K562 (cell line): ENCODE data around the gene ZNF672. TPM values are rescaled to one million over a fixed set of nuclear protein-coding genes. Genes with fewer than 3 reads are reported as not detected.

Experiments used
- BHLHE40 ChIP-seq: IDR thresholded peaks from 2 replicates; pipeline ENCODE4 v1.6.1; 2011; ENCODE audit warnings: low read length, improper control_type of control experiment
- CC2D1A ChIP-seq: fragments of 450-650 bp; IDR thresholded peaks from 2 replicates; pipeline ENCODE4 v1.6.1; 2017; ENCODE audit warnings: mild to moderate bottlenecking
- DPF2 ChIP-seq: fragments of 450-650 bp; IDR thresholded peaks from 2 replicates; pipeline ENCODE4 v1.6.1; 2016
- FOXA1 ChIP-seq: fragments of 450-650 bp; IDR thresholded peaks from 2 replicates; pipeline ENCODE4 v1.6.1; 2016; ENCODE audit warnings: mild to moderate bottlenecking, borderline replicate concordance
- HDGF ChIP-seq: fragments of 450-650 bp; IDR thresholded peaks from 2 replicates; pipeline ENCODE4 v1.6.1; 2016
- MYC ChIP-seq, 2 experiments: fragments of 250-450 bp in 1 of 2; sonication (Bioruptor Pico) in 1 of 2; IDR thresholded peaks; 2 replicates each; pipeline versions ENCODE4 v1.5.1 to v1.6.1; 2012 to 2021; ENCODE audit warnings: low read depth in 2 of 2, borderline replicate concordance in 1 of 2, improper control_type of control experiment in 1 of 2, low read length in 1 of 2, mild to moderate bottlenecking in 1 of 2, moderate library complexity in 1 of 2
- NR3C1 ChIP-seq: sonication (generic); formaldehyde crosslinking; IDR thresholded peaks from 2 replicates; pipeline ENCODE4 v1.8.1; 2022; ENCODE audit warnings: missing genetic modification reagents
- POLR2AphosphoS2 ChIP-seq: IDR thresholded peaks from 2 replicates; pipeline ENCODE4 v1.6.1; 2012; ENCODE audit warnings: low read length, improper control_type of control experiment
- RBM39 ChIP-seq: fragments of 200-400 bp; formaldehyde crosslinking; optimal IDR thresholded peaks from 2 replicates; pipeline ENCODE3; 2018; ENCODE audit warnings: low read depth, low read length
- SP2 ChIP-seq: IDR thresholded peaks from 2 replicates; pipeline ENCODE4 v1.6.1; 2011; ENCODE audit warnings: mild to moderate bottlenecking, low read depth, low read length, moderate library complexity; ENCODE audit not compliant: poor library complexity, severe bottlenecking; ENCODE audit errors: extremely low read depth
- SRSF1 ChIP-seq: fragments of 200-400 bp; formaldehyde crosslinking; IDR thresholded peaks from 2 replicates; pipeline ENCODE4 v1.6.1; 2017; ENCODE audit warnings: mild to moderate bottlenecking, low read depth, low read length, moderate library complexity
- TEAD4 ChIP-seq, 2 experiments: sonication (generic) in 1 of 2; formaldehyde crosslinking in 1 of 2; IDR thresholded peaks; 2 replicates each; pipeline versions ENCODE4 v1.6.1 to v1.8.0; 2012 to 2022; ENCODE audit warnings: borderline replicate concordance in 1 of 2, inconsistent platforms in 1 of 2, low read length in 1 of 2, mild to moderate bottlenecking in 1 of 2, missing genetic modification reagents in 1 of 2
- THRAP3 ChIP-seq: fragments of 450-650 bp; IDR thresholded peaks from 2 replicates; pipeline ENCODE4 v1.6.1; 2016; ENCODE audit warnings: mild to moderate bottlenecking, inconsistent platforms, borderline replicate concordance
- ZC3H11A ChIP-seq: IDR thresholded peaks from 2 replicates; pipeline ENCODE4 v1.6.1; 2012; ENCODE audit warnings: low read depth, low read length, improper control_type of control experiment
- polyA plus RNA-seq, 8 experiments: library from polyadenylated mRNA; depleted of rRNA in 4 of 8; stranded (reverse) in 5 of 8; unstranded in 3 of 8; fragments of >200 nt; fragmentation: Nextera tagmentation in 2 of 8; fragmentation: Illumina TruSeq in 1 of 8; extraction: Ambion mirVana in 2 of 8; extraction: Trizol in 1 of 8; gene quantifications; 2 replicates each; pipeline versions ENCODE4 v1.2.1 to v1.2.3, GENCODE V29; 2011 to 2014; ENCODE audit warnings: inconsistent platforms in 1 of 8, missing spikeins in 1 of 8
- total RNA-seq, 7 experiments: library from RNA; depleted of rRNA in 6 of 7; stranded (reverse); fragments of >200 nt in 6 of 7; fragmentation: Illumina TruSeq in 2 of 7; extraction: Trizol in 2 of 7; gene quantifications; 2 replicates each; pipeline versions ENCODE4 v1.2.1 to v1.2.3, GENCODE V29; 2011 to 2021; ENCODE audit warnings: low replicate concordance in 1 of 7
- TF ChIP-seq, protein P1 (sequence below): fragments of 200-800 bp; sonication (Bioruptor generic); IDR thresholded peaks from 2 replicates; pipeline ENCODE4 v1.6.1; 2017; ENCODE audit warnings: missing genetic modification characterization, missing compliant biosample characterization
- TF ChIP-seq, protein P2 (sequence below): fragments of 250-450 bp; sonication (Bioruptor Pico); IDR thresholded peaks from 2 replicates; pipeline ENCODE4 v1.5.0; 2021
- TF ChIP-seq, protein P3 (sequence below), 2 experiments: fragments of 450-650 bp in 1 of 2; sonication (generic) in 1 of 2; formaldehyde crosslinking in 1 of 2; IDR thresholded peaks in 1 of 2; conservative IDR thresholded peaks in 1 of 2; 2 replicates each; pipeline versions ENCODE4 v1.6.1 to v1.8.1; 2016 to 2023; ENCODE audit warnings: mild to moderate bottlenecking in 2 of 2, moderate library complexity in 2 of 2, inconsistent platforms in 1 of 2, missing genetic modification reagents in 1 of 2

Gene ZNF672
- total and polyA plus RNA-seq, 9 of the 15 experiments (the other 6 are each of a cell fraction or from before 2014, with no cell fraction given): 1.9 to 57.9 (median 24.1) TPM

DNA sequence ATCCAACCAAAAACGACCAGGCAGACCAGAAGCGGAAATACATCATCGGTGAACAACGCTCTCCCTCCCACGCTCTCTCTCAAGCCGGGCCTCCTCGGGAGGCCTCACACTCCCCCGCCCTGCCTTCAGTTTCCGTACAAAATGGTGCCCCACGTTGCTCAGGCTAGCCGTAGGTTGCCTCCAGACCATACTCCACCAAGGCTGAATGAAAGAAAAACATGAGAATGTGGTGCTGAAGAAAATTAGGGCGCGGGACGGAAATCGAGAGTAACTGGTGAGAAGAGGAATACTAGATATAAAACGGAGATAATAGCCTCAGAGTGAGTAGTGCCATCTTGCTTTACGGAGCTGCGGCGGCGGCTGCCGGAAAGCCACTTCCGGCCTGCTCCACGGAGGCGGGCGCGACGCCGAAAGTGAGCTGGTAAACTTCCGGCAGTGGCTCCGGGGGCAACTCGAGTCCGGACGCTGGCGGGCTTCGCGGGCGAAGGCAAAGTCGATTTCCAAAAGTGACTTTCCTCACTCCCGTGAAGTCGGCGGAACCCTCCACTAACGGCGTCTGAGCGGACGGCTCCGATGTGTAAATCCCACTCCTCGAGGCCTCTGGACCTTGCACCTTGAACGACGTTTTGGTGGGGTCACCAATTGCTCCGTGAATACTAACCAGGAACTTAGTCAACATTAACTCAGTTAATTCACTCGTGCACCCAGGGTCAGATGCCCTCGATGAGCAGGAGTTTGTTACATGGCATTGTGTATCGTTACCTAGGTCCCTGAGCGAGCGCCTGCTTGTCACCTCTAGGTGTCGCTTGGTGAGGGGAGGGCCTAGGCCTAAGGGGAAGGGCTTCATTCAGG lies 11.9 kb upstream of the ZNF672 start, which contains the start of gene SH3BP5L (continued):
- TF ChIP-seq, protein P1, sequence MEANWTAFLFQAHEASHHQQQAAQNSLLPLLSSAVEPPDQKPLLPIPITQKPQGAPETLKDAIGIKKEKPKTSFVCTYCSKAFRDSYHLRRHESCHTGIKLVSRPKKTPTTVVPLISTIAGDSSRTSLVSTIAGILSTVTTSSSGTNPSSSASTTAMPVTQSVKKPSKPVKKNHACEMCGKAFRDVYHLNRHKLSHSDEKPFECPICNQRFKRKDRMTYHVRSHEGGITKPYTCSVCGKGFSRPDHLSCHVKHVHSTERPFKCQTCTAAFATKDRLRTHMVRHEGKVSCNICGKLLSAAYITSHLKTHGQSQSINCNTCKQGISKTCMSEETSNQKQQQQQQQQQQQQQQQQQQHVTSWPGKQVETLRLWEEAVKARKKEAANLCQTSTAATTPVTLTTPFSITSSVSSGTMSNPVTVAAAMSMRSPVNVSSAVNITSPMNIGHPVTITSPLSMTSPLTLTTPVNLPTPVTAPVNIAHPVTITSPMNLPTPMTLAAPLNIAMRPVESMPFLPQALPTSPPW: peak; percentile 91
- TF ChIP-seq TEAD4 (IDR thresholded peaks at IDR 0.05; ENCODE audit: low read length) (peak; percentile 42), TEAD4 (CRISPR knock-in tag; IDR thresholded peaks at IDR 0.05; ENCODE audit: borderline replicate concordance) (no peak), MYC (IDR thresholded peaks at IDR 0.05; ENCODE audit: low read depth, low read length) (peak; percentile 73), MYC (CRISPR knock-in tag; IDR thresholded peaks at IDR 0.05; ENCODE audit: borderline replicate concordance, low read depth) (no peak), FOXA1 (no peak), THRAP3 (no peak), NR3C1 (no peak), SP2 (peak; percentile 8), CC2D1A (no peak), SRSF1 (no peak), ZC3H11A (0 out of 2 replicates have a peak, but pooled peaks have one; percentile 45), POLR2AphosphoS2 (no peak; the same call in 1 of the 2 replicates), HDGF (peak; percentile 39; the same call in 1 of the 2 replicates), RBM39 (no peak), BHLHE40 (no peak; the same call in 1 of the 2 replicates), DPF2 (0 out of 2 replicates have a peak, but pooled peaks have one; percentile 13)
- TF ChIP-seq, protein P2, sequence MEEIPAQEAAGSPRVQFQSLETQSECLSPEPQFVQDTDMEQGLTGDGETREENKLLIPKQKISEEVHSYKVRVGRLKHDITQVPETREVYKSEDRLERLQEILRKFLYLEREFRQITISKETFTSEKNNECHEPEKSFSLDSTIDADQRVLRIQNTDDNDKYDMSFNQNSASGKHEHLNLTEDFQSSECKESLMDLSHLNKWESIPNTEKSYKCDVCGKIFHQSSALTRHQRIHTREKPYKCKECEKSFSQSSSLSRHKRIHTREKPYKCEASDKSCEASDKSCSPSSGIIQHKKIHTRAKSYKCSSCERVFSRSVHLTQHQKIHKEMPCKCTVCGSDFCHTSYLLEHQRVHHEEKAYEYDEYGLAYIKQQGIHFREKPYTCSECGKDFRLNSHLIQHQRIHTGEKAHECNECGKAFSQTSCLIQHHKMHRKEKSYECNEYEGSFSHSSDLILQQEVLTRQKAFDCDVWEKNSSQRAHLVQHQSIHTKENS (CRISPR knock-in tag): no peak
- TF ChIP-seq, protein P3, sequence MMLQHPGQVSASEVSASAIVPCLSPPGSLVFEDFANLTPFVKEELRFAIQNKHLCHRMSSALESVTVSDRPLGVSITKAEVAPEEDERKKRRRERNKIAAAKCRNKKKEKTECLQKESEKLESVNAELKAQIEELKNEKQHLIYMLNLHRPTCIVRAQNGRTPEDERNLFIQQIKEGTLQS (IDR thresholded peaks at IDR 0.05): no peak
- TF ChIP-seq, protein P3 (CRISPR knock-in tag; conservative IDR thresholded peaks at IDR 0.05): no peak; the same call in 1 of the 2 replicates
